Fibroblast of pulmonary artery (primary cell): ENCODE data around the gene GATD1.

Experiments
- DNase-seq: peaks from one replicate; pipeline ENCODE4 v3.0.0-alpha.2; 2010; ENCODE audit warnings: low read depth
- H3K4me3 ChIP-seq: replicated peaks from 2 replicates; pipeline ENCODE4 v1.5.1; 2011; ENCODE audit warnings: low read depth, mild to moderate bottlenecking, control low read depth, low read length, moderate library complexity
- CTCF ChIP-seq: IDR thresholded peaks from 2 replicates; pipeline ENCODE4 v1.5.1; 2011; ENCODE audit warnings: mild to moderate bottlenecking, control low read depth, low read length, inconsistent platforms; ENCODE audit errors: missing control alignments

GATD1 gene

GRCh38 chr11:798093-798713, 20.9 kb upstream of the GATD1 start, which contains the start of gene SLC25A22:
SLC25A22 (minus strand) TSS chr11:798281; CDS start chr11:795006, 3,275 bp downstream.
- TF ChIP-seq CTCF: peak; percentile 22
- DNase-seq: peak; percentile 74
- H3K4me3 ChIP-seq: peak within 1 kb of the TSS; percentile 76

GRCh38 chr11:797296-798092, 20.2 kb upstream of the GATD1 start:
- TF ChIP-seq CTCF: no peak
- peak overlapping the region; percentile 76 for H3K4me3 ChIP-seq
- peak; percentile 76 for DNase-seq

GRCh38 chr11:796565-797295, 19.4 kb upstream of the GATD1 start:
- DNase-seq: no peak
- no peak for TF ChIP-seq CTCF
- peak overlapping the region; percentile 76 for H3K4me3 ChIP-seq

- no peak for TF ChIP-seq CTCF
- peak; percentile 73 for DNase-seq
- H3K4me3 ChIP-seq: peak overlapping the region; percentile 76
Observed at GRCh38 chr11:795634-796564, 18.6 kb upstream of the GATD1 start.

- H3K4me3 ChIP-seq: peak overlapping the region; percentile 76
- TF ChIP-seq CTCF: no peak
- DNase-seq: no peak
Observed at GRCh38 chr11:794766-795633, 17.7 kb upstream of the GATD1 start.
